Measurements from ENCODE around the gene PPP1R15B. TPM values are rescaled to one million over a fixed set of nuclear protein-coding genes. Genes with fewer than 3 reads are reported as not detected.

The PPP1R15B gene
- total RNA-seq, 1 experiment from 2014 or later: 50.7 TPM

GRCh38 chr1:204357551-204358490 is 53.8 kb downstream of the PPP1R15B start:
- TF ChIP-seq CTCF (conservative IDR thresholded peaks at IDR 0.05; ENCODE audit: low read depth, low read length): no peak
- no peak for DNase-seq
- POLR2A ChIA-PET (ENCODE audit: unreplicated experiment): no interaction called here

GRCh38 chr1:204356997-204357396 is 54.6 kb downstream of the PPP1R15B start:
- no peaks in the 10 kb centered on the region for H3K4me1 ChIP-seq (ENCODE audit: insufficient read depth, low read length)
- TF ChIP-seq CTCF (conservative IDR thresholded peaks at IDR 0.05; ENCODE audit: low read depth, low read length): no peak
- TF ChIP-seq EZH2 (IDR thresholded peaks at IDR 0.05; ENCODE audit: low read length, unreplicated experiment): no peak
- no peak for TF ChIP-seq EZH2phosphoT487 (IDR thresholded peaks at IDR 0.05; ENCODE audit: borderline replicate concordance, low read length)
- H3K4me2 ChIP-seq (ENCODE audit: low read length): no peak overlapping the region
- ATAC-seq (no peak), DNase-seq (no peak)
- H3F3A ChIP-seq (ENCODE audit: low read length, unreplicated experiment): no peaks in the 10 kb centered on the region
- H3K27ac ChIP-seq (ENCODE audit: low read length): no peak overlapping the region
- peaks cover 5% of the 10 kb centered on the region; the same call in 1 of the 2 replicates for H3K36me3 ChIP-seq (ENCODE audit: low read depth, low read length)
- peaks cover 81% of the 10 kb centered on the region for H3K79me2 ChIP-seq (ENCODE audit: low read length)
- H3K9me2 ChIP-seq (replicated peaks; ENCODE audit: low read length): no peaks in the 10 kb centered on the region
- H3K27me3 ChIP-seq (ENCODE audit: low read length): no peaks in the 10 kb centered on the region
- H3K4me3 ChIP-seq (ENCODE audit: low read length): no peak overlapping the region
- intact Hi-C loops (cut with micrococcal nuclease): no loop called here
- ChIA-PET POLR2A (ENCODE audit: unreplicated experiment) (no interaction called here), CTCF (interaction anchor here (1.1 kb wide), 1 partner anchor 98 kb away, joined by 4 read pairs; no protein-coding TSS in a partner anchor)
- H4K20me1 ChIP-seq (ENCODE audit: low read length): no peaks in the 10 kb centered on the region
- H3K9me3 ChIP-seq (ENCODE audit: low read length): no peaks in the 10 kb centered on the region
- no TSS peak for BruUV-seq (replicated peaks)
- H2AFZ ChIP-seq (ENCODE audit: low read length): no peak overlapping the region
- no peak overlapping the region for H3K9ac ChIP-seq (ENCODE audit: low read length)

More at GRCh38 chr1:204357551-204358490, 53.8 kb downstream of the PPP1R15B start:
- Histone ChIP-seq H3K9me3 (ENCODE audit: low read length) (no peaks in the 10 kb centered on the region), H3K9ac (ENCODE audit: low read length) (no peak overlapping the region), H3K9me2 (replicated peaks; ENCODE audit: low read length) (no peaks in the 10 kb centered on the region), H3K27ac (ENCODE audit: low read length) (no peak overlapping the region), H3K27me3 (ENCODE audit: low read length) (no peaks in the 10 kb centered on the region), H4K20me1 (ENCODE audit: low read length) (no peaks in the 10 kb centered on the region), H3F3A (ENCODE audit: low read length, unreplicated experiment) (no peaks in the 10 kb centered on the region), H3K36me3 (ENCODE audit: low read depth, low read length) (peaks cover 5% of the 10 kb centered on the region; the same call in 1 of the 2 replicates), H3K4me1 (ENCODE audit: insufficient read depth, low read length) (no peaks in the 10 kb centered on the region), H2AFZ (ENCODE audit: low read length) (no peak overlapping the region), H3K4me3 (ENCODE audit: low read length) (no peak overlapping the region), H3K4me2 (ENCODE audit: low read length) (no peak overlapping the region), H3K79me2 (ENCODE audit: low read length) (peaks cover 87% of the 10 kb centered on the region)
- intact Hi-C loops (cut with micrococcal nuclease): no loop called here
- no peak for ATAC-seq
- no TSS peak for BruUV-seq (replicated peaks)
- CTCF ChIA-PET: interaction anchor here (0.5 to 1.1 kb wide), 2 partner anchors 99 to 144 kb away, joined by 3 to 4 read pairs; partner anchors contain the start of gene GOLT1A

GRCh38 chr1:204355913-204356312 is 55.7 kb downstream of the PPP1R15B start:
- Histone ChIP-seq H3K27ac (ENCODE audit: low read length) (no peak overlapping the region), H3K9me2 (replicated peaks; ENCODE audit: low read length) (no peaks in the 10 kb centered on the region), H3K36me3 (ENCODE audit: low read depth, low read length) (peaks cover 5% of the 10 kb centered on the region; the same call in 1 of the 2 replicates), H2AFZ (ENCODE audit: low read length) (no peak overlapping the region), H3K4me2 (ENCODE audit: low read length) (no peak overlapping the region), H3K4me3 (ENCODE audit: low read length) (no peak overlapping the region), H3K4me1 (ENCODE audit: insufficient read depth, low read length) (no peaks in the 10 kb centered on the region), H3K27me3 (ENCODE audit: low read length) (no peaks in the 10 kb centered on the region), H3F3A (ENCODE audit: low read length, unreplicated experiment) (no peaks in the 10 kb centered on the region), H4K20me1 (ENCODE audit: low read length) (no peaks in the 10 kb centered on the region), H3K79me2 (ENCODE audit: low read length) (peaks cover 78% of the 10 kb centered on the region), H3K9ac (ENCODE audit: low read length) (no peak overlapping the region), H3K9me3 (ENCODE audit: low read length) (no peaks in the 10 kb centered on the region)
- TF ChIP-seq CTCF (conservative IDR thresholded peaks at IDR 0.05; ENCODE audit: low read depth, low read length) (no peak), EZH2phosphoT487 (IDR thresholded peaks at IDR 0.05; ENCODE audit: borderline replicate concordance, low read length) (no peak), EZH2 (IDR thresholded peaks at IDR 0.05; ENCODE audit: low read length, unreplicated experiment) (no peak)
- DNase-seq: no peak
- ChIA-PET CTCF (no interaction called here), POLR2A (ENCODE audit: unreplicated experiment) (no interaction called here)
- BruUV-seq (replicated peaks): no TSS peak
- intact Hi-C loops (cut with micrococcal nuclease): no loop called here
- no peak for ATAC-seq

Data from PC-3 (cell line).